Measurements from ENCODE around the gene UBE4B.
"Not testable (repeated sequence)": the region's sequence is repeated elsewhere in the genome, so short reads cannot be mapped to it uniquely, and the experiment has no call there.

UBE4B gene

GRCh38 chr1:10178597-10179405 is 146.0 kb downstream of the UBE4B start:
- peak in 4 of 14 donors; percentile 4 to 67 (median 19) for DNase-seq

- DNase-seq, result peak in 9 of 14 donors; percentile 14 to 73 (median 27)
These were observed 146.8 kb downstream of the UBE4B start for GRCh38 chr1:10179406-10180091.

DNA sequence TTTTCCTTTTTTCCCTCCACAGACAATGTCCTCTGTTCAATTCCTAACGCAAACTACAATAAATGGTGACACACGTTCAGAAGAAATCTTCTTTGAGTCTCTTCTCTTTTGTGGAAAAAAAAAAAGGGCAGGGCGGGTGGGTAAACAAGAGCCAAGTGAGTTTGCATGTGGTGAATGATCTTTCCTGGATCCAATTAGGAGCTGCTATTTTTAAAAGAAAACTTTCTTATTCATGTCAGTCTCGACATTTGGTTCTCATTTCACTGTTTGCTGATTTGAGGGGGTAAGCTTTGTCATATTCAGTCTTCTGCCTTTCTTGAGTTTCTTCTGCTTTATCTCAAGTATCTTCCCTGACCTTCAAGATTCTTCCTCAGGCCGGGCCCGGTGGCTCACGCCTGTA is 148.4 kb downstream of the UBE4B start:
- no peak for DNase-seq

GRCh38 chr1:10185759-10186158 is 153.0 kb downstream of the UBE4B start:
- no peak for DNase-seq

DNA sequence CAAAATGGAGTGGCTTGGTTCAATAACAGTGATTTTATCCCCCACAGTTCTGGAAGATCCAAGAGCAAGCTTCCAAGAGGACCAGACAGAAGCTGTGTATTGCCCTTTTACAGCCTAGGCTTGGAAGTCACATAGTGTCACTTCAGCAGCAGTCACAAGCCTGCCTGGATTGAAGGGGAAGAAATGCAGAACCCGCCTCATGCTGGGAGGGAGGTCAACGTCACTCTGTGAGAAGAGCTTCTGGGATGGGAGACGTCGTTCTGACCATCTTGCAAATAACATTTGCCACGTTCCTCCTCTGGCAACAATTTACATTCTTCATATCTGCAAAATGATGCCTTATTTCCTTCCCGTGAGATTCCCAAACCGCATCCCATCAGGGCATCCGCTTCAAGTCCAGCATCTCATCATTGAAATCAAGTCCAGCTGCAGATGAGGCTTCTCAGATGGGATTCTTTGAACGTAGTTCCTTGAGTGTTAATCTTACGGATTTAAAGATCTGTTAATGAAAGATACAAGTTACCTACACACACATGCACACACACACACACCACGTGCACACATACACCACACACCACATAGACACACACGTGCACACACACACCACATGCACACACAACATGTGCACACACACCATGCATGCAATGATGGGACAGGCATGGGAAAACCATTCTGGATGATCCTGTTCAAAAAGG is 153.7 kb downstream of the UBE4B start:
- no peak for DNase-seq

DNA sequence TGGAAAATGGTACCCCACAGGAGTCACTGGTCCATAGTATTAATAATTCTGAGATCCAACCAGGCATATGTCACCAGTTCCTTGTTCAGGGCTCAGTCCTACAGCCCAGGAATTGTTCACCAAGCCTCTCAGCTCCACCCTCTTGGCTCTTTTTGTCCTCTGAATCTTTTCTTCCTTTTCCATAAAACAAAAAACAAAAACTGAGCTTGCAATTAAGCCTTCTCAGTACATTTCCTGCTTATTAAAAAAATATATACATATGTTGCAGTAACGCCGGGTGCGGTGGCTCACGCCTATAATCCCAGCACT is 154.2 kb downstream of the UBE4B start:
- no peak for DNase-seq

DNA sequence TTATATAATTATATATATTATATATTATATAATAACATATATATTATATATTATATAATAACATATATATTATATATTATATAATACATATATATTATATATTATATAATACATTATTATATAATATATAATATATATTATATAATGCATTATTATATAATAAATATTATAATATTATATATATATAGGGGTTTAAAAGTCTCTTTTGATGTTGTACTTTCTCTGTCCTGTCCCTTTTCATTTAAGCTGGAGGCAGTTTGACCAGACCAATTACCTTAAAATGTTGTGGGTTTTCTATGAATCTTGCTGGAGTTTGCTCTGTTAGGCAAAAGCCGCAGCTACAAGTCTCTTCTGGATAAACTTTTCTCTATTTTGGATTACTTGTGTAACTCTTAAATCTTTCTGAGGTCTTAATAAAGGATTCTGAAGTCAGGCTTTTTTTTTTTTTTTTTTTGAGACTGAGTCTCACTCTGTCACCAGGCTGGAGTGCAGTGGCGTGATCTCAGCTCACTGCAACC is 155.4 kb downstream of the UBE4B start:
- no peak for DNase-seq

GRCh38 chr1:10189659-10190058 is 156.9 kb downstream of the UBE4B start:
- DNase-seq, result no peak

DNA sequence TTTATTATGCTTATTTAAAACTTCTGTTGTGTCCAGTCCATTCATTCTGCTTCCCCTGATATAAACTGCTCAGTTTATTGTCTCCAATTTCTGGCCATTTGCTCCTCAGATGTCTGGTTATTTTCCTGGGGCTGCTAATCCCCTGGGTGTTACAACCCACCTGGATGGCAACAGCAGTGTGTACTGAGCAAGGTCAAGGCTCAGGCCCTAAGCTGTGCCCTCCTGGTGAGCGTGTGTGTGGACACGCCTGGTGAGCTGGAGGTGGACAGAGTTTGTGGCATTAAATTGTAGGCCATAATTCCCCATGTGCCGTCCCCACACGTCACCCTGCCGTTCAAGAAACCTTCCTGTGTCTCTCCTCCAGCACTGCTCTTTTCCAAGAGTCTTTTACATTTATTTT is 159.5 kb downstream of the UBE4B start:
- no peak for DNase-seq

DNA sequence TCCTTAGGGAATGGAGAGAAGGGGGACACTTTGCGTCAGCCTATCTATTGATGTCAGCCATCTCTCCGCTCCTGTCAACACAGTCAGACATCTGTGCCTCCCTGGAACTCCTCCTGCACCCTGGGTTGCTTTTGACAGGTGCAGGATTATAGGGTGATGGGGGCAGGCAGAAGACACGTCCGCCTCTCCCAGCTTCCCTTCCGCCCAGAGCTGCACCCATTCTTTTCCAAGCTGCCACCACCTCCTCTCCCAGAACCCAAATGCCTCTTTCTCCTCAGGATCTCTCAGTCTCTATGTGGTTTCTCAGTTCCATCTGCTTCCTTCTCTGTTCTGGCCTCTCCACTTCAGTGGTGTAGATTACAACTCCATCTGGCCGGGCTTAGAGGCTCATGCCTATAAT is 160.5 kb downstream of the UBE4B start:
- no peak for DNase-seq

- no peak for DNase-seq
These were observed 162.8 kb downstream of the UBE4B start for GRCh38 chr1:10195570-10195969.

DNA sequence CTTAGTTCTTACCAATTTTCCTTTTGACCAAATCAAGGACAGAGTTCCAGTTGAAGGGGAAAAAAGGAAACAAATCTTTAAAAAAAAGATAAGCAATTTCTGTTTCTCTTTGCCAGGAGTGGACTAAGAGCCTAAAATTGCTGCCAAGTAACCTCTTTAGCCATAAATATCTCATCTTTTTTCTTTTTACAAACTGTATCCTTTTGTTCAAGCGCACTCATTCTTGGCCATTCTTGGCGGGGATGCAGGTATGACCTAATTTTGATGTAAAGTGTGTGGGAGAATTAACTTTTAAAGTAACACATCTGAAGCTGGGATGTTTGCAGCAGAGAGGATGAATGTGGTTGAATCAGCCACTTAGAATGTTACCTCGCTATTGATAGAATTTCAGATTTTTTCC is 164.2 kb downstream of the UBE4B start:
- DNase-seq, result no peak

DNA sequence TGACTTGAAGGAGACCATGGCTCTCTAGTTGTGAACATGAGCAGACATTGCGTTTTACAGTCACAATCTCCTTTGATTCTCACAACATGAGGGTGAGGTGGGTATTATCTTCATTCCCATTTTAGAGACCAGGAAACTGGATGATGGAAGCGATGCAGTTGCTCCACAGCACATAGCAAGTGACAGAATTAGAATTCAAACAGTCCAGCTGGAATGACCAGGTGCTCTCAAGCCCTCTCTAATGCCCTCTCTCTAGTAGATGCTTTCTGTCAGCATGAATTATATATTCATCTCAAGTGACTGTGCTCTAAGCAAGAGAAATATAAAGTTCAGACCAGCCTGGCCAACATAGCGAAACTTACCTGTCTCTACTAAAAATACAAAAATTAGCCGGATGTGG is 167.9 kb downstream of the UBE4B start:
- peak in 1 of 14 donors; percentile 79 for DNase-seq

- peak in 1 of 14 donors; percentile 81 for DNase-seq
These were observed 171.4 kb downstream of the UBE4B start for GRCh38 chr1:10204003-10204642.

GRCh38 chr1:10205206-10205605 is 172.4 kb downstream of the UBE4B start:
- not testable (repeated sequence) for DNase-seq

- no peak for DNase-seq
These were observed 175.1 kb downstream of the UBE4B start for GRCh38 chr1:10207810-10208209.

GRCh38 chr1:10208537-10208936 is 175.8 kb downstream of the UBE4B start:
- peak in 2 of 14 donors; percentile 7 to 11 for DNase-seq

DNA sequence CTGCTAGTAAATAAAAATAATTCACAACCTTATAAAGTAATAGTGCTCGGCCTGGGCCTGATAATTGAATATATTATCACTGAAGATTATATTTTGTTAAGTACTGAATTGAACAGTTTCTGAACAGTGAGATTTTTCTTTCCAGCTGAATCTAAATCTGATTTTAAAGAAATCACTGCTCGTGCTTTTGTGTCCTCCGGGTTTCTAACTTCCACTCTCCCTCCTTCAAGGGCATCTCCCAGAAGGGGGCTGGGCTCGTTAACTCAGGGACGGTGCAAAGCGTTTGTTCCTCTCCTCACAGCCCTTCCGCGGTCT is 176.8 kb downstream of the UBE4B start:
- no peak for DNase-seq

GRCh38 chr1:10209905-10210810 is 177.4 kb downstream of the UBE4B start, which contains the start of gene KIF1B:
Gene KIF1B (plus strand): TSS chr1:10210570. CDS start chr1:10232329, 21,759 bp downstream.
- DNase-seq, result peak; percentile 70 to 99 (median 96)

GRCh38 chr1:10210841-10211804 is 178.4 kb downstream of the UBE4B start:
- peak in 13 of 14 donors; percentile 47 to 90 (median 82) for DNase-seq

Data from C1 segment of cervical spinal cord (tissue), 14 donors.